Thyroid gland (tissue), 4 donors: ENCODE results near the gene CUEDC1. TPM values are rescaled to one million over a fixed set of nuclear protein-coding genes. Genes with fewer than 3 reads are reported as not detected.

Source experiments
- DNase-seq, 2 donors: peaks; one replicate each; pipeline ENCODE4 v3.0.0-alpha.2; 2019
- H3K27ac ChIP-seq, 3 donors: fragments of 200-600 bp; sonication (generic); 1 replicate in 2 of 3; 2 replicates in 1 of 3; pipeline ENCODE4 v1.5.1; 2016 to 2019; ENCODE audit warnings: mild to moderate bottlenecking in 1 of 3, moderate library complexity in 1 of 3
- H3K27me3 ChIP-seq: fragments of 200-600 bp; sonication (generic); one replicate; pipeline ENCODE4 v1.5.1; 2019
- H3K36me3 ChIP-seq, 2 donors: fragments of 200-600 bp; sonication (generic); one replicate each; pipeline ENCODE4 v1.5.1; 2016 to 2019
- H3K4me1 ChIP-seq, 2 donors: fragments of 200-600 bp; sonication (generic); one replicate each; pipeline ENCODE4 v1.5.1; 2017 to 2019
- H3K4me3 ChIP-seq, 3 donors: fragments of 200-600 bp; sonication (generic); replicated peaks in 1 of 3; 1 replicate in 2 of 3; 2 replicates in 1 of 3; pipeline ENCODE4 v1.5.1; 2016; ENCODE audit warnings: mild to moderate bottlenecking in 1 of 3
- H3K9me3 ChIP-seq: fragments of 200-600 bp; sonication (generic); one replicate; pipeline ENCODE4 v1.5.1; 2017
- CTCF ChIP-seq, 6 experiments: fragments of 200-600 bp in 3 of 6; fragments of 450-650 bp in 3 of 6; sonication (generic) in 3 of 6; IDR thresholded peaks; one replicate each; pipeline ENCODE4 v1.5.1; 2016 to 2019; ENCODE audit warnings: antibody characterized with exemption in 6 of 6, mild to moderate bottlenecking in 2 of 6, inconsistent platforms in 1 of 6, moderate library complexity in 1 of 6
- POLR2A ChIP-seq, 2 donors: fragments of 450-650 bp; IDR thresholded peaks; one replicate each; pipeline ENCODE4 v1.6.1; 2017; ENCODE audit warnings: antibody characterized with exemption in 2 of 2, mild to moderate bottlenecking in 2 of 2, moderate library complexity in 1 of 2
- WGBS, 2 donors: methylation state at CpG; one replicate each; pipeline ENCODE4 v1.1.5; 2017; 5-methylcytosine and 5-hydroxymethylcytosine counted together
- intact Hi-C: fragments of 100-400 bp; cut with DNase I; formaldehyde crosslinking; loops from one replicate; pipeline ENCODE4 v1.15.1; 2023
- total RNA-seq, 4 donors: library from RNA; depleted of rRNA; stranded (reverse); fragments of >200 nt; gene quantifications; one replicate each; pipeline ENCODE4 v1.2.3, GENCODE V29; 2016

The CUEDC1 gene
- total RNA-seq, 4 donors from 2014 or later, result 25.6 to 32.3 (median 29.9) TPM

DNA sequence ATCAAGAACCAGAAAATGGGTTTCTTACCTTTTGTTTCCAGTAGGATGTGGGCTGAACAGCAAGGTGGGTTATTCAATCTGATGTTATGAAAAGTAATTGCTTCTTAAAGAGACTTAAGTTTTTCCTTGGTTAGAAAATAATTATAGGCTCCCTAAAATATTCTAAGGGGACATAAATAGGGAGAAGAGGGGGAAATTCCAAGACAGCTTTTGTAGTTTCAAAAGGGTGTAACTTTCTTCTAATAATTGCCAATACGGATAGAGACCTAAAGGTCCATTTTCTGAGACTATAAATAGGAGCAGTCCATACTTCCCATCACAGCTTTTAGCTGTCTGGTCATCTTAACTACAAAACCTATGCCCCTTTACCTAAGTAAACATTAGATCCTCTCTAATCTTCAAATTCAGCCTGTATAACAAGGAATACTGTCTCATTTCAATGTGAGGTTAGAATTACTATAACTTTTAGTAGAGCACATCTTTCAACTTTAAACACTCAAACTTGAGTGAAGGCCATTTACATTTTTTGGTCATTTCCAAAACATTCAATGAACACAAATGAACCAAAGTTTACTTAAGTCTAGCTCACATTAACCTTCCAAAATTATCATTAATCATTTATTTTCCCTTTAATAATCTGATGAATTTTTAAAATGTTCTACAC is 46.4 kb upstream of the CUEDC1 start:
- intact Hi-C loops, result no loop called here
- Histone ChIP-seq H3K4me3 (no peak overlapping the region), H3K36me3 (peaks cover 29 to 38% of the 10 kb centered on the region in 2 donors), H3K27me3 (no peaks in the 10 kb centered on the region), H3K9me3 (no peaks in the 10 kb centered on the region), H3K4me1 (peaks cover 12 to 18% of the 10 kb centered on the region in 2 donors), H3K27ac (no peak overlapping the region)
- no peak for TF ChIP-seq CTCF (IDR thresholded peaks at IDR 0.05)
- no peak for TF ChIP-seq POLR2A (IDR thresholded peaks at IDR 0.05)
- no peak for DNase-seq
- WGBS, 2 donors, result 64 to 74% methylated on average over 1 of the region's 1 CpG

GRCh38 chr17:57999496-58000017 is 44.3 kb upstream of the CUEDC1 start:
- no peaks in the 10 kb centered on the region for H3K9me3 ChIP-seq
- no peak for DNase-seq
- H3K27me3 ChIP-seq, result no peaks in the 10 kb centered on the region
- H3K36me3 ChIP-seq, result peaks cover 18 to 26% of the 10 kb centered on the region in 2 donors
- H3K4me1 ChIP-seq, result peaks cover 0 to 9% of the 10 kb centered on the region in 2 donors
- no peak overlapping the region for H3K4me3 ChIP-seq
- TF ChIP-seq POLR2A (IDR thresholded peaks at IDR 0.05), result no peak
- peak; percentile 64 to 85 (median 78) for TF ChIP-seq CTCF (IDR thresholded peaks at IDR 0.05)
- H3K27ac ChIP-seq, result no peak overlapping the region
- WGBS, 2 donors, result 61 to 63% methylated on average over 1 of the region's 1 CpG
- intact Hi-C loops, result loop anchor here (5.0 kb wide), 1 partner anchor 142 kb away; no protein-coding TSS in a partner anchor

DNA sequence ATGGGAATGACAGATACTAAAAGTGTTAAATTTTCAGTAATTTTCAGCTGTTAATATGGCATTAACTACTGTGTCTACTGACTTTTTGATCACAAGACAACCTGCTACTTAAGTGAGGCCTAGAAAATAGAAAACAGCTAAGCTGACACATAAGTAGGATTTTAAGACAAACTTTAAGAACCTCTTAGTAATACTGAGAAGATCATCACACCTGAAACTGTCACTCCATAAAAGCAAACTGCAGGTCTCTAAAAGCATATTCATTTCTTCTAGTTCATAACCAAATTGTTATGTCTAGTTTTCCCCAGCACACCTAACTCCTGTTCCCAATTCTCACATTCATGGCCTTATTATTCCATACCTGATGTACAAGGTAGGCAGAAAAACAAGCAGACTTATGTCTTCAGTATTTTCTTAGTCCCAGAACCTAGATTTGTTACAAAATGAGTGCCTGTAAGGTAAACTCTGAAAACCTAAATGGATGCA is 43.8 kb upstream of the CUEDC1 start:
- no peak overlapping the region for H3K4me3 ChIP-seq
- H3K27me3 ChIP-seq, result no peaks in the 10 kb centered on the region
- intact Hi-C loops, result loop anchor here (5.0 kb wide), 1 partner anchor 142 kb away; no protein-coding TSS in a partner anchor
- DNase-seq, result no peak
- no peak overlapping the region for H3K27ac ChIP-seq
- peaks cover 0 to 6% of the 10 kb centered on the region in 2 donors for H3K4me1 ChIP-seq
- H3K36me3 ChIP-seq, result peaks cover 13 to 20% of the 10 kb centered on the region in 2 donors
- H3K9me3 ChIP-seq, result no peaks in the 10 kb centered on the region
- TF ChIP-seq POLR2A (IDR thresholded peaks at IDR 0.05) (no peak), CTCF (IDR thresholded peaks at IDR 0.05) (no peak)

GRCh38 chr17:57997085-57997809 is 42.0 kb upstream of the CUEDC1 start:
- TF ChIP-seq CTCF (IDR thresholded peaks at IDR 0.05), result no peak
- TF ChIP-seq POLR2A (IDR thresholded peaks at IDR 0.05), result no peak
- Histone ChIP-seq H3K9me3 (no peaks in the 10 kb centered on the region), H3K36me3 (peaks cover 0 to 2% of the 10 kb centered on the region in 2 donors), H3K27me3 (no peaks in the 10 kb centered on the region), H3K4me3 (no peak overlapping the region), H3K4me1 (peaks cover 0 to 16% of the 10 kb centered on the region in 2 donors), H3K27ac (no peak overlapping the region)
- 94 to 95% methylated on average over 3 of the region's 3 CpGs for WGBS, 2 donors
- DNase-seq, result no peak
- intact Hi-C loops, result loop anchor here (5.0 kb wide), 1 partner anchor 140 kb away; no protein-coding TSS in a partner anchor
